GM19193 (cell line): ENCODE data around the gene ZC3H12C.

Experiments
- POLR2A ChIP-seq: IDR thresholded peaks from 4 replicates; pipeline ENCODE4 v1.6.1; 2011; ENCODE audit not compliant: insufficient read depth, insufficient read length; ENCODE audit errors: extremely low read depth

Gene ZC3H12C

DNA sequence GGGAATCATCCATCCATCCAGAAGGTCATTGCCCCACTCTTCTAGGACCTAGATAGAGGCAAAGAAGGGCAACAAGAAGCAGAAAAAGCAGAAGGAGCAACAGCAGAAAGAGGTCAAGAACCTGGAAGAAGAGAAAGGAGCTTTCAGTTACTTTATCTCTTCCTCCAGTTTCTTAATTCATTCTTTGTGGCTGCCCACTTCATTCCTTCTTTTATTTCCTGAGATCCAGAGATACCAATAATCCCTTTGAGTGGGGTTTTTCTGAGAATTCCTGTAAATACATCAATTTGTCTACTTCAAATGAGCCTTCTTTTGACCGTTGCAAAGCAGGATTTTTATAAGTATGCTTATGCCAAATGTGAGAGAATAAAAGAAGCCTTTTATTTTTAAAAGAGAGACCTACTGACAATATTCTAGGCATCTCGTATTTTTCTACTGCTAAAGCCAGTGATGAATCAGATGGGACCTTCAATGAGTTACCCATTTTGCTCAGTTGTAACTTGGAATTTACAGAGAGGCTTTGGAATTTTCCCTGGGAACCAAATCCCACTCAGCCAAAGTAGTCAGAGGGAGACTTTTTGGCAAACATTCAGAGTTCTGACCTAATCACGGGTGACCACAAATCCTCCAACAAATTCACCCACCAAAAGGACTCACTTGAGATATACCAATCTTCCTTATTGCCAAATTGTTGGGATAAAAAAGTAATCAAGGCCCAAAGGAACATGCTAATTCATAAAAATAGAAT is 54.9 kb downstream of the ZC3H12C start:
- no peak for TF ChIP-seq POLR2A

DNA sequence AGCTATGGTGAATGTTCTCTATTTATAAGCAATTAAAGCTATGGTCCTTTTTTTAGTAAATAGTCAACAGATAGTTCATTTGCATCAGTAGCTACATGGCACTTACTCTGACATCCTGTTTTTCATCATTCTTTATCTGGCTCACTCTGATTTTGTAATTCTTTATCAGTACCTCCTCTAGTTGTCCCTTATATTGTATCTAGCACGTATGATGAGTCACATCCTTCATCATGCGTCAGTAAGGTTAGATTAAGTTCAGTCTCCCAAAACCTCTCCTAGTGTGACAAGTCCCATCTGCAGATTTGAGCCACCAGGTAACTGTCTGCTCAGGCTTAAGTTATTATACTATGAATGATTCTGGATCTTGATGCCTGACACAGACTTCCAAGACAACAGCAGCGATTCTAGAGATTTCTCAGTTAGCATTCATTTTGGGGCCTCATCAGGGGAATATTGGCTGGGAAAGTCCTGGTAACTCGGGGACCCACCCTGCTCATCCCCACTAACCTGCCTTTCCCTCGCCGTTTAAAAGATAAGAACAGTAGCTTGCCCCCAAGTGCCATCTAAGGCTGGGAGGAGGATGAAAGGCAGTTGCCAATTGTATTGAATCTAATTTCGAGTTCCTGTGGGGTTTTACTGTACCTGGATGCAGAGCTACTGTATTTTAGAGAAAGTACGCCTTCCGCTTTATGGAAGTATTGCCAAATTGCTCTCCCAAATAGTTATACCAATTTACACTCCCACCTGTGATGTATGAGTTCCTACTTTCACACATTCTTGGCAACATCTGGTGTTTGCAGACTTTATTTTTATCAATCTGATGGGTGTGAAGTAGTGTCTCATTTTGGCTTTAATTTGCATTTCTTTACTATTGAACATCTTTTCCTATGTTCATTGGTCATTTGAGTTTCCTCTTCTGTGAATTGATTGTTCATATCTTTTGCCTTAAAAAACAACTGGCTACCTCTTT is 55.9 kb downstream of the ZC3H12C start:
- TF ChIP-seq POLR2A, result no peak

DNA sequence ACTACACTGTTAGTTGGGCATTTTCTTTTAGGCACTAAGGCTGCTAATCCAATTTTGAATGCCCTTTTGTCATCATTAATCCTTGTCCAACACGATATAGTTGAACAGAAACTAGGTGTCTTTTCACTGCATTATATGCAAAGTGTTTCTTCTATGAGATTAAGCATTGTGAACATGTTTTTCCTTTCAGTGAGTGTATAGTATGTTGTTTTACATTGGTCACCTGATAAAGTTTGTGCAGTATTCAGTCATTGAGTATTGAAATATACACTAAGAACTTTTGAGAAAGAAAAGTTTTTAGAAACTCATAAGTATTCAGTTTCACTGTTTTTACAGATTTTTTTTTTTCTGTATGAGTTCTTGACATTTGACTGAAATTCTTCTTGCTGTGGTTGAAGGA is 59.0 kb downstream of the ZC3H12C start:
- TF ChIP-seq POLR2A, result no peak

DNA sequence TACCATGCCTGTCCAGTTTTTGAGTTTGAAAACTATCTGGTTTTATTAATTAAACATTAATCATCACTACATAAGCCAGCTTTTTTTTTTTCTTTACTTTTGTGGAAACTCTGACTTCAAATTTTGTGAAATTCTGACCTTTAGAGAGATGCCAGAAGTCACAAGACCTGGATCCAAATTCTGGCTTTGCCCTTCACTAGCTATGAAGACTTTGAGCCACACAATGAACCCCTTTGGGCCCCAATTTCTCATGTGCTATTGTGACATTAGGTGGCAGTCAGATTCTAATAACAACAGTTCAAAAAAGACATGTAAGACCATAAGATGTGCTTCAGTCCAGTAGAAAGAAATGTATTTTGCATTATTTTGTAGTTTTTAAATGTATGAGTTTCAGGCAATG is 60.3 kb downstream of the ZC3H12C start:
- TF ChIP-seq POLR2A, result no peak

DNA sequence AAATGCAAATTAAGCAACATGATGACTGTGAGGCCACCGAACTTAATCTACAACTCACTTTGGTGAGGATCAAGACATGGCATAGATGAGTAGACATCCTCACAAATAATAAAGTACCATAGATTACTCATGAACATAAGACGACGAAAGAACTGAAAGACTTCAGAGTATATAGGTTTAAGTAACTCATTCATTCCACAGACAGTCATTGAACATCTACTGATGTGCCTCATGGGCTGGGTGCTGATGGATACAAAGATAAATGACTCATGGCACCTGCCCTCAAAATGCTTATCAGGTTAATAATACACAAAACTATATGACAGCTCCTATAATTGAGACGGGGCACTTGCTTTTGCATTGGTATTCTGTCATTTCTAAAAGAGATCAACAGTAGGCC is 63.3 kb downstream of the ZC3H12C start:
- no peak for TF ChIP-seq POLR2A

DNA sequence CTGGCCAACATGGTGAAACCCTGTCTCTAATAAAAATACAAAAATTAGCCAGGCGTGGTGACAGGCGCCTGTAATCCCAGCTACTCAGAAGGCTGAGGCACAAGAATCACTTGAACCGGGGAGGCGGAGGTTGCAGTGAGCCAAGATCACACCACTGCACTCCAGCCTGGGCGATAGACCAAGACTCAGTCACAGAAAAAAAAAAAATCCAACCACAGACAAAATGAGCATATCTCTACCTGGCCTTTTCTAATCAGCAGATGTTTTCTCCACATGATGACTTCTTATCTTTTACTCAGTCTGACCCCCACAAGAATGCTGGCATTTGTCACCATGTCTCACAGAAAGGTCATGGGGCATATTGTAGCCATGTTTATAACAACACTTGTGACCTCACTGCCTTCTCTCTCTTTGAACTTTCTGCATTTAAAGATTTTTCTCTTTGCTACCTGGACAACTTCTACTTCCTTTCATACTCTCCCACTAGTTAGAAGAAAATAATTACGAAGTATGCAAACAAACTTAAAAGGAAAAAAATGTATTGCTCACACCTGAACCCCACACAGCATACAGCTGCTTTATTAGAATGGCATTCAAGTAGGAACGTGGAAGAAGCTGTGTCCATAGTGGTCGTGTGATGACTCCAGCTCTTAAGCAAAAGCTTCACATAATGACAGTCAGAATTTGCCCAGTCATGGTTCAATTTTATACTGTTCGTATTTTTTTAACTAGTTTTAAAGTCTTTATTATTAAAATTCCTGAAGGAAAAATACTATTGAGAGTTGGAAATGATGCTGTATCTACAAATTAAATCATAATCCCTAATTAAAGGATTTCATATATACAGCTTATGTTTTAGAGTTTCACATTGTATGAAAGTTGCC is 65.4 kb downstream of the ZC3H12C start:
- no peak for TF ChIP-seq POLR2A

DNA sequence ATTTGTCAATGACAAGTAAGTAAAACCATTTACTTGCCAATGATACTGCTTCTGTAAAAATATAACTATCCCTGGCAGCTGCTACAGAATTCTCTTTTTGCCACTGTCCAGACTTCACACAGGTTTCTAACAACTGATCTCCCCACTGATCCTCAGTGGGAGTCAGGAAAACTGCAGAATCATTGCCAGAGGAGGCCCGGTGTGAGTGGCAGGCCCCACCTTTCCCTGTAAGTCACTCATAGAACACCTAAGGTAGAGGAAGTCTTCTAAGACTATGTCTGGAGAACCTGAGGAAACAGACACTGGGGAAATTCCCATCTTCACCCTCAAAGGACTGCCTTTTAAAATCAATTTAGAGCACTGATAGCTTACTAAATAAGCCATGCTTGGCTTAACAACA is 66.3 kb downstream of the ZC3H12C start:
- TF ChIP-seq POLR2A, result no peak

DNA sequence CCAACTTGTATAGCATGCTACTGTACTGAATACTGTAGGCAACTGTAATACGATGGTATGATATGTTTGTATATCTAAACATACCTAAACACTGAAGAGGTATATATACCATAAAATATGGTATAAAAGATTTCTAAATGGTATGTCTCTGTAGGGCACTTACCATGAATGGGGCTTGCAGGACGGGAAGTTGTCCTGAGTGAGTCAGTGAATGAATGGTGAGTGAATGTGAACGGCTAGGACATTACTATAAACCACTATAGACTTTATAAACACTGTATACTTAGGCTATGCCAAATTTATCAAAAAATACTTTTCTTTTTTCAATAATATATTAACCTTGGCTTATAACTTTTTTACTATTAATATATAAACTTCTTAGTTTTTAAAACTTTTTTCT is 66.8 kb downstream of the ZC3H12C start:
- TF ChIP-seq POLR2A, result no peak

DNA sequence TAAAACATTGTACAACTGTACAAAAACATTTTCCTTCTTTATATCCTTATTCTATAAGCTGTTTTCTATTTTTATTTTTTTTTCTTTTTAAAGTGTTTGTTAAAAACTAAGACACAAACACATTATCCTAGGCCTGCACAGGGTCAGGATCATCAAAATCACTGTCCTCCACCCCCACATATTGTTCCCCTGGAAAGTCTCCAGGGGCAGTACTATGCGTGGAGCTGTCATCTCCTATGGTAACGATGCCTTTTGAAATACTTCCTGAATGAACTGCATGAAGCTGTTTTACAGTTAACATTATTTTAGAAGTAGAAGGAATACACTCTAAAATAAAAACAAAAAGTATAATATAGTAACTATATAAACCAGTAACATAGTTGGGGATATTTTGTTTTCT is 67.2 kb downstream of the ZC3H12C start:
- no peak for TF ChIP-seq POLR2A

DNA sequence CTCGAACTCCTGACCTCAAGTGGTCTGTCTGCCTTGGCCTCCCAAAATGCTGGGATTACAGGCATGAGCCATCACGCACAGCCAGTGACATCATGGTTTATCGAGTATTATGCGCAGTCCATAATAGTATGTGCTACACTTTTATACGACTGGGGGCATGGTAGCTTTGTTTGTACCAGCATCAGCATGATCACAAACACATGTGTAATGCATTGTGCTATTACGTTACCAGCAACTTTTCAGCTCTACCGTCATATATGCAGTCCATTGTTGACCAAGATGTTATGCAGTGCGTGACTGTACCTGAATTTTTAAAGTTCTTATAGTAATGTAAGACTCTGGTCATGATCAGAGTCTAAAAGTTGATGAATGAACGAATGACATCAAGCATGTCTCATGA is 67.9 kb downstream of the ZC3H12C start:
- no peak for TF ChIP-seq POLR2A

DNA sequence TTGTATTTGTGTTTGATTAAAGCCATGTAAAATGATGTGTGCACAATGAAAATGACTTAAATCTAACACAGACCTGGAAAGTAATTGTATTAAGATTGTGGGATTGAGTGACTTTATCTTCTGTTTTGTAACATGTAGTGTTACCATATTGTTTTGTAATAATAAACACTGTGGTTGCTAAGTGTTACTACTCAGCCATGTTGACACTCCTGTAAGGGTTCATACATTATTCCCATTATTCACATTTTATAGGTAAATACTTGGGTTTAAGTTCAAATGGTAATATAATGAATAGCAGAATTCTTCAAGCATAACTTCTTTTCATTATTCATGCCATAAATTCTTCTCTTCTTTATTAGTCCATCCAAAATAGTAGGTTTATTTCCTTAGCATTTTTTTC is 69.0 kb downstream of the ZC3H12C start:
- TF ChIP-seq POLR2A, result no peak

DNA sequence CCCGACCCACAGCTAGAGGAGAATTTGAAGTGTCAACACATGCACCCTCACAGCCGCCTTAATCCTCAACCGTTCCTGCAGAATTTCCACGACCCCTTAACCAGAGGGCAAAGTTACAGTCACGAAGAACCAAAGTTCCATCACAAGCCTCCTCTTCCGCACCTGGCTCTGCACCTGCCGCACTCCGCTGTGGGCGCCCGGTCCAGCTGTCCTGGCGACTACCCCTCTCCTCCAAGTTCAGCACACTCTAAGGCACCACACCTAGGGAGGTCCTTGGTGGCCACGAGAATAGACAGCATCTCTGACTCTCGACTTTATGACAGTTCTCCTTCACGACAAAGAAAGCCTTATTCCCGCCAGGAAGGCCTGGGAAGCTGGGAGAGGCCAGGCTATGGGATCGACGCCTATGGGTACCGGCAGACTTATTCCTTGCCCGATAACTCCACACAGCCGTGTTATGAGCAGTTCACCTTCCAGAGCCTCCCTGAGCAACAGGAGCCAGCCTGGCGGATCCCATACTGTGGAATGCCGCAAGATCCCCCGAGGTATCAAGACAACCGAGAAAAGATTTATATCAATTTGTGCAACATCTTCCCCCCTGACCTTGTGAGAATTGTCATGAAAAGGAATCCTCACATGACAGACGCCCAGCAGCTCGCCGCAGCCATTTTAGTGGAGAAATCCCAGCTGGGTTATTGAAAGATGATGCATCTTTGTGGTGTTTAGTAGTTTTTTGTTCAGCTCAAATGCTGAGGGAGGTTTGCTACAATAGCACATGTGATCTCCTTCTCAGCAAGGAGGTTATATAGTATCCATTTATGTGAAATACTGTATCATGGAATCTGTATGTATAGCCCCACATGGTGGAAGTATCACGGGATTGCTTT is 72.1 kb downstream of the ZC3H12C start:
- TF ChIP-seq POLR2A, result peak; percentile 28

DNA sequence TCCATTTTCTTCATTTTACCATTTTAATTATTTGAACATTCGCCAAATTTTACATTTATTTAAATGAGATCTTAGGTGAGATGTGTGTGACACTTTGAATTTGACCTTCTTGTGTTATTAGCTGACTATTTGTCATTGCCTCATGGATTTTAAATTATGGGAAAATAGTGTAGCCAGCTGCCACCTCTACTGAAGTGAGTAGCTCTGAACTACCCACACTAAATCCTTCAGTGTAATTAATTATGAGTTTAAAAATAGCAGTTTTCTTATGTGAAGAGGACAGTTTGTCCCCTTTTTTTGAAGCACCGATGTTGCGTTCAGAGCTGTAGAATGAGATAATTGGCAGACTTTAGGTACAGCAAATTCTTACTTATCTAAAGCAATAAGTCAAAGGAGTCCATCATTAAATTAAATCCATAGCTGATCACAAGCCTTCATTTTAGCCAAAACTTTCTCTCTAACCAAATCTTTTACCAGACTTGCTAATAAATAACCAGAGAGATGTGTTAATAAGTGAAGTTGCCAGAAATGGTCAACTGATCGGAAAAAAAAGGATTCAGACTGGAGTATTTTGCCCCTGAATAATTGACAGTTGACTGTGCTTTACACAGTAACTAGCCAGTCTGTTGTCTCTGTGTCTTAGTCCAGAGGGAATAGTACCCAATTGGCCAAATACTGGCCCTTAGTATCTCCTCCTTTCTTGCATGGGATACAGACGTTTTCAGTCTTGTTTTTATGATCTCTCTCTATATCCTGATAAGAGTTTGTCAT is 75.0 kb downstream of the ZC3H12C start:
- no peak for TF ChIP-seq POLR2A
